SH-SY5Y (cell line): ENCODE data around the gene BRSK2.

Experiments used
- GATA2 ChIP-seq: IDR thresholded peaks from 2 replicates; pipeline ENCODE4 v1.6.1; 2011; ENCODE audit warnings: mild to moderate bottlenecking, low read depth, low read length
- GATA3 ChIP-seq: IDR thresholded peaks from 2 replicates; pipeline ENCODE4 v1.6.1; 2011; ENCODE audit warnings: low read depth, mild to moderate bottlenecking, low read length, moderate library complexity

GRCh38 chr11:1467270-1467669, 77.5 kb downstream of the BRSK2 start:
- no peak for TF ChIP-seq GATA2
- TF ChIP-seq GATA3 = no peak
